Measurements from ENCODE around the gene RNU6-9.

DNA sequence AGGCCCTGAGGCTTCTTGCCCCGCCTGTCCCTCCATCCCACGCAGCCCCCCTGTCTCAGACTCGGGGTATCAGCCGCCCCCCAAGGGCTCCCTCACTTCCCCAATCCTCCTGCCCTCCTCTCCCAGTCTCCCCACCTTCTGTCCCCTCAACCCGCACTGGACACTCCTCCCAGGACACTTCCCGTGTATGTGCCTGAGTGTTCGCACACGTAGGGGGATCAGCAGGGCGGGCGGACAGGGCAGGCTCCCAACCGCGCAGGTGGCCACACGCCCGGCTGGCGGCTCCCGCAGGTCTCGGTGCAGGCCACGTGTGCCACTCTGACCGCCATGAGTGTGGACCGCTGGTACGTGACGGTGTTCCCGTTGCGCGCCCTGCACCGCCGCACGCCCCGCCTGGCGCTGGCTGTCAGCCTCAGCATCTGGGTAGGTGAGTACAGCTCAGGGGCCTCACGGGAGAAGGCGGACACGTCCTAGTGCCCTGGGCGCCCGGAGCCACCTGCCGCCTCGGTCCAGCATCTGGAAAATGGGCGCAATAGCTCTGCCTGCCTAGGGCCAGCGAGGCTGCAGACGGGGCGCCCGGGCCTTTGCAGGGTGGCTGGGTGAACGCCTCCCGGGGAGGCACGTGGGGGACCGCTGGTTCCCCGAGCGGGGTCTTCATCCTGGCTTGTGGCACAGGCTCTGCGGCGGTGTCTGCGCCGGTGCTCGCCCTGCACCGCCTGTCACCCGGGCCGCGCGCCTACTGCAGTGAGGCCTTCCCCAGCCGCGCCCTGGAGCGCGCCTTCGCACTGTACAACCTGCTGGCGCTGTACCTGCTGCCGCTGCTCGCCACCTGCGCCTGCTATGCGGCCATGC is 26.1 kb downstream of the RNU6-9 start:
- TF ChIP-seq POLR2AphosphoS5 (IDR thresholded peaks at IDR 0.05), result no peak
- TF ChIP-seq POLR2A (IDR thresholded peaks at IDR 0.05), result no peak
- TF ChIP-seq EP300 (IDR thresholded peaks at IDR 0.05), result no peak

All from suprapubic skin (tissue), 4 donors.